A673 (cell line): ENCODE measurements around the gene RNF157. TPM values are rescaled to one million over a fixed set of nuclear protein-coding genes. Genes with fewer than 3 reads are reported as not detected.

Experiments
- BruUV-seq: library from RNA; stranded (reverse); fragments of 400-500 nt; replicated peaks from 2 replicates; lab custom pipeline; 2021; lab: Mats Ljungman, UMichigan
- CTCF ChIA-PET: fragments of 300-600 bp; sonication (Branson Sonifier 250); formaldehyde crosslinking; loops from one replicate; lab custom pipeline; 2022; ENCODE audit warnings: antibody characterized with exemption; lab: Charles Lee
- POLR2A ChIA-PET: fragments of 300-600 bp; sonication (Branson Sonifier 250); formaldehyde crosslinking; loops from one replicate; lab custom pipeline; 2022; ENCODE audit warnings: antibody characterized with exemption; ENCODE audit not compliant: low non-redundant PET; lab: Charles Lee
- DNase-seq: peaks from one replicate; pipeline ENCODE4 v3.0.0-alpha.2; 2015; ENCODE audit warnings: low spot score
- H3K27ac ChIP-seq: fragments of 200-600 bp; sonication (generic); 2 replicates; pipeline ENCODE4 v1.5.1; 2016; ENCODE audit warnings: mixed run types, low read depth, mild to moderate bottlenecking, mixed read lengths, antibody characterized with exemption, low read length; ENCODE audit not compliant: poor library complexity, severe bottlenecking
- H3K27me3 ChIP-seq: fragments of 200-600 bp; sonication (generic); replicated peaks from 2 replicates; pipeline ENCODE4 v1.6.1; 2017; ENCODE audit warnings: mixed run types, low read depth, mild to moderate bottlenecking, mixed read lengths, antibody characterized with exemption, low read length; ENCODE audit not compliant: insufficient read depth, poor library complexity
- H3K36me3 ChIP-seq: fragments of 200-600 bp; sonication (generic); 2 replicates; pipeline ENCODE4 v1.6.1; 2016; ENCODE audit warnings: mixed run types, mild to moderate bottlenecking, mixed read lengths, antibody characterized with exemption, low read length; ENCODE audit not compliant: insufficient read depth, poor library complexity, severe bottlenecking
- H3K4me1 ChIP-seq: fragments of 200-600 bp; sonication (generic); 2 replicates; pipeline ENCODE4 v1.6.1; 2017; ENCODE audit warnings: mixed run types, mild to moderate bottlenecking, mixed read lengths, antibody characterized with exemption, low read length; ENCODE audit not compliant: insufficient read depth, poor library complexity, severe bottlenecking
- H3K4me3 ChIP-seq: fragments of 200-600 bp; sonication (generic); 2 replicates; pipeline ENCODE4 v1.5.1; 2016; ENCODE audit warnings: low read depth, mixed run types, mild to moderate bottlenecking, mixed read lengths, low read length; ENCODE audit not compliant: poor library complexity, severe bottlenecking
- H3K9me3 ChIP-seq: fragments of 200-600 bp; sonication (generic); 2 replicates; pipeline ENCODE4 v1.6.1; 2016; ENCODE audit warnings: mixed run types, low read depth, mild to moderate bottlenecking, mixed read lengths, antibody characterized with exemption, low read length; ENCODE audit not compliant: poor library complexity, severe bottlenecking
- EZH2 ChIP-seq: fragments of 200-600 bp; sonication (generic); IDR thresholded peaks from 2 replicates; pipeline ENCODE4 v1.6.1; 2017; ENCODE audit warnings: borderline replicate concordance, low read depth, mild to moderate bottlenecking, mixed read lengths, antibody characterized with exemption, low read length; ENCODE audit not compliant: poor library complexity, severe bottlenecking
- intact Hi-C: fragments of 100-400 bp; cut with micrococcal nuclease; formaldehyde crosslinking; loops from one replicate; pipeline ENCODE4 v1.10.0; 2022; ENCODE audit not compliant: unreplicated experiment
- total RNA-seq: library from RNA; stranded (reverse); gene quantifications from 2 replicates; pipeline ENCODE4 v1.2.3, GENCODE V29; 2021
- TF ChIP-seq, protein P1 (sequence below): fragments of 300-800, 200-600 bp; sonication (generic); conservative IDR thresholded peaks from 2 replicates; pipeline ENCODE4 v1.5.1; 2017; ENCODE audit warnings: low read depth, mild to moderate bottlenecking, antibody characterized with exemption, low read length, moderate library complexity, mixed read lengths

The RNF157 gene
- total RNA-seq, 1 experiment from 2014 or later = 0.56 TPM

- intact Hi-C loops = no loop called here
Observed at GRCh38 chr17:76104140-76104895, 136.0 kb downstream of the RNF157 start.

GRCh38 chr17:76103274-76104139, 136.8 kb downstream of the RNF157 start, which contains the start of gene EXOC7:
EXOC7 (minus strand) TSS chr17:76103787; CDS start chr17:76103692, 95 bp downstream.
- POLR2A ChIA-PET = no interaction called here
- H3K36me3 ChIP-seq = peaks cover 20% of the 10 kb centered on the region
- peaks cover 10% of the 10 kb centered on the region for H3K4me1 ChIP-seq
- DNase-seq = peak; percentile 96
- intact Hi-C loops = loop anchor here (1.0 kb wide), 1 partner anchor 124 kb away; the partner anchor contains the start of genes ACOX1 and TEN1
- H3K9me3 ChIP-seq = no peaks in the 10 kb centered on the region
- peak within 1 kb of the TSS; percentile 85 for H3K27ac ChIP-seq
- BruUV-seq = no TSS peak
- TF ChIP-seq EZH2 = no peak
- TF ChIP-seq, protein P1, sequence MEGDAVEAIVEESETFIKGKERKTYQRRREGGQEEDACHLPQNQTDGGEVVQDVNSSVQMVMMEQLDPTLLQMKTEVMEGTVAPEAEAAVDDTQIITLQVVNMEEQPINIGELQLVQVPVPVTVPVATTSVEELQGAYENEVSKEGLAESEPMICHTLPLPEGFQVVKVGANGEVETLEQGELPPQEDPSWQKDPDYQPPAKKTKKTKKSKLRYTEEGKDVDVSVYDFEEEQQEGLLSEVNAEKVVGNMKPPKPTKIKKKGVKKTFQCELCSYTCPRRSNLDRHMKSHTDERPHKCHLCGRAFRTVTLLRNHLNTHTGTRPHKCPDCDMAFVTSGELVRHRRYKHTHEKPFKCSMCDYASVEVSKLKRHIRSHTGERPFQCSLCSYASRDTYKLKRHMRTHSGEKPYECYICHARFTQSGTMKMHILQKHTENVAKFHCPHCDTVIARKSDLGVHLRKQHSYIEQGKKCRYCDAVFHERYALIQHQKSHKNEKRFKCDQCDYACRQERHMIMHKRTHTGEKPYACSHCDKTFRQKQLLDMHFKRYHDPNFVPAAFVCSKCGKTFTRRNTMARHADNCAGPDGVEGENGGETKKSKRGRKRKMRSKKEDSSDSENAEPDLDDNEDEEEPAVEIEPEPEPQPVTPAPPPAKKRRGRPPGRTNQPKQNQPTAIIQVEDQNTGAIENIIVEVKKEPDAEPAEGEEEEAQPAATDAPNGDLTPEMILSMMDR = no peak
- H3K27me3 ChIP-seq = no peaks in the 10 kb centered on the region
- CTCF ChIA-PET = interaction anchor here (0.6 kb wide), 1 partner anchor 40 kb away, joined by 4 read pairs; no protein-coding TSS in a partner anchor
- H3K4me3 ChIP-seq = peak within 1 kb of the TSS; percentile 93

More at GRCh38 chr17:76104140-76104895, 136.0 kb downstream of the RNF157 start:
- TSS peak; percentile 97 for BruUV-seq
- Histone ChIP-seq H3K9me3 (no peaks in the 10 kb centered on the region), H3K4me3 (peak overlapping the region; percentile 93), H3K27ac (peak overlapping the region; percentile 85), H3K27me3 (no peaks in the 10 kb centered on the region), H3K4me1 (peaks cover 10% of the 10 kb centered on the region), H3K36me3 (peaks cover 19% of the 10 kb centered on the region)
- CTCF ChIA-PET = interaction anchor here (0.6 kb wide), 1 partner anchor 41 kb away, joined by 4 read pairs; no protein-coding TSS in a partner anchor
- DNase-seq = no peak
- TF ChIP-seq, protein P1 = no peak
- no peak for TF ChIP-seq EZH2
- POLR2A ChIA-PET = no interaction called here

- TF ChIP-seq, protein P1 = no peak
- TF ChIP-seq EZH2 = no peak
- no peaks in the 10 kb centered on the region for H3K27me3 ChIP-seq
- peaks cover 21% of the 10 kb centered on the region for H3K36me3 ChIP-seq
- no peak for DNase-seq
- intact Hi-C loops = loop anchor here (1.0 kb wide), 1 partner anchor 124 kb away; the partner anchor contains the start of genes ACOX1 and TEN1
- ChIA-PET POLR2A (no interaction called here), CTCF (interaction anchor here (0.6 kb wide), 1 partner anchor 308 kb away, joined by 3 read pairs; no protein-coding TSS in a partner anchor)
- H3K27ac ChIP-seq = peak overlapping the region; percentile 85
- H3K9me3 ChIP-seq = no peaks in the 10 kb centered on the region
- H3K4me1 ChIP-seq = peaks cover 10% of the 10 kb centered on the region
- H3K4me3 ChIP-seq = peak overlapping the region; percentile 93
- TSS peak; percentile 49 for BruUV-seq
Observed at GRCh38 chr17:76102944-76103273, 137.4 kb downstream of the RNF157 start.
